ENCODE measurements around the gene AGER.

GRCh38 chr6:32149932-32150870 is 33.9 kb downstream of the AGER start:
- TF ChIP-seq CTCF (IDR thresholded peaks at IDR 0.05) (no peak), EZH2 (IDR thresholded peaks at IDR 0.05) (peak; percentile 80), EZH2phosphoT487 (IDR thresholded peaks at IDR 0.05) (peak; percentile 70)
